Omental fat pad (tissue), 4 donors: Measurements from ENCODE around the gene PSMD1. TPM values are rescaled to one million over a fixed set of nuclear protein-coding genes. Genes with fewer than 3 reads are reported as not detected.
"Not testable (repeated sequence)": the region's sequence is repeated elsewhere in the genome, so short reads cannot be mapped to it uniquely, and the experiment has no call there.

Experiments
- ATAC-seq: fragments of 150-250 bp; one replicate; pipeline ENCODE4 v1.9.1; 2016; ENCODE audit warnings: mild to moderate bottlenecking, moderate library complexity; ENCODE audit not compliant: low FRiP score
- DNase-seq: peaks from one replicate; pipeline ENCODE4 v3.0.0-alpha.2; 2019; ENCODE audit warnings: low spot score
- CTCF ChIP-seq, 3 donors: fragments of 450-650 bp; IDR thresholded peaks; one replicate each; pipeline ENCODE4 v1.5.1; 2016 to 2017; ENCODE audit warnings: antibody characterized with exemption in 3 of 3, mild to moderate bottlenecking in 3 of 3, moderate library complexity in 2 of 3
- total RNA-seq, 4 donors: library from RNA; depleted of rRNA; stranded (reverse); fragments of >200 nt; gene quantifications; one replicate each; pipeline ENCODE4 v1.1.0, GENCODE V29; 2016

PSMD1 gene
- total RNA-seq, 4 donors from 2014 or later: 64.8 to 119 (median 74.1) TPM

GRCh38 chr2:231172025-231172424 is 115.4 kb downstream of the PSMD1 start:
- no peak for TF ChIP-seq CTCF (IDR thresholded peaks at IDR 0.05)
- DNase-seq (no peak), ATAC-seq (peak; percentile 92)

GRCh38 chr2:231174211-231174651 is 117.6 kb downstream of the PSMD1 start:
- ATAC-seq: no peak
- no peak for DNase-seq

GRCh38 chr2:231176066-231176465 is 119.4 kb downstream of the PSMD1 start:
- no peak for DNase-seq
- no peak for ATAC-seq
- no peak for TF ChIP-seq CTCF (IDR thresholded peaks at IDR 0.05)

More at GRCh38 chr2:231174211-231174651, 117.6 kb downstream of the PSMD1 start:
- no peak for TF ChIP-seq CTCF (IDR thresholded peaks at IDR 0.05)

GRCh38 chr2:231177156-231178025 is 120.7 kb downstream of the PSMD1 start:
- DNase-seq (no peak), ATAC-seq (no peak)
- no peak for TF ChIP-seq CTCF (IDR thresholded peaks at IDR 0.05)

- DNase-seq, ATAC-seq: not testable (repeated sequence)
Observed at GRCh38 chr2:231178805-231179204, 122.1 kb downstream of the PSMD1 start.

GRCh38 chr2:231181860-231182512 is 125.3 kb downstream of the PSMD1 start:
- DNase-seq (no peak), ATAC-seq (peak; percentile 33)
- no peak for TF ChIP-seq CTCF (IDR thresholded peaks at IDR 0.05)

GRCh38 chr2:231182513-231182899 is 125.8 kb downstream of the PSMD1 start:
- DNase-seq: no peak
- TF ChIP-seq CTCF (IDR thresholded peaks at IDR 0.05): no peak
- ATAC-seq: no peak
